Stimulated activated CD8-positive, alpha-beta memory T cell treated with anti-CD3 and anti-CD28 coated beads, Interleukin-12 subunit alpha, Interleukin-12 subunit beta, amount 100 ng/mL, for 1 hour (primary cell): ENCODE data around the gene PLEK2.
"Not testable (repeated sequence)": the region's sequence is repeated elsewhere in the genome, so short reads cannot be mapped to it uniquely, and the experiment has no call there.

Experiments used
- DNase-seq: peaks from one replicate; pipeline ENCODE4 v3.0.0-alpha.2; 2020; ENCODE audit warnings: low read depth

The PLEK2 gene

DNA sequence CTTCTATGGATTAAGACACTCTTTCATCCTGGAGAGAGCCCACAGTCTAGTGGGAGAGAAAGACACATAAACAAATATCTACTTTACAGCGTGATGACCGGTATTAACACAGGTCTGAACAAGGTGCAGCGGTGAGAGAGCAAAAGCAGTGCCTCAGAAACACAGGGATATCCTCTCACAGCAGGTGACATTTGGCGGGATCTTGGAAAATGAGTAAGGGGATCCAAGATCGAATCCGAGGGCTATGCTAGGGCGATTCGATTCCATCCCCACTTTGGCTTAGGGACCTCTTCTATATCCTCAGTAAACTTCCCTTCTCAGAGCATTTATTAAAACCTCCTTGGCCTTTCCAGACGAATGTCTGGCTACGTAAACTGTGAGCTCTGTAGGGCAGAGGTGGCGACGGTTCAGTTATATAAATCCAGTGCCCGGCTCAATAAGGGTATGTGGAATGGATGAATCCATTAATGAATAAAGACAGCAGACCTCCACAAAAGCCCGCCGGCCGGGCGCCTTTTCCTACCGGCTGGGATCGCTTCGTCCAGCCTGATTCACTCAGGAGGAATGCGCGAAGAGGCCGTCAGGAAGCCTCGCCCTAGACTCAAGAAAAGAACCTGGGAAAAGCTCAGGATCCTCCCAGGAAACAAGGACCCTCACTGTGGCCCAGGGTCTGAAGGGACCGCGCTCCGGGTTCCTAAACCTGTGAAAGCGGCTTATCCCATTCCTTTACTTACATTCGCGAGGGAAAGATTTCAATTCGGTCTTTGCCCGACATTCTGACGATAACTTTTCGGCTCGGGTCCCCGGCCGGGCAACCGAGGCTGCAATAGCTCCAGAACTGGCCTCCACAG is 52.8 kb downstream of the PLEK2 start:
- no peak for DNase-seq

DNA sequence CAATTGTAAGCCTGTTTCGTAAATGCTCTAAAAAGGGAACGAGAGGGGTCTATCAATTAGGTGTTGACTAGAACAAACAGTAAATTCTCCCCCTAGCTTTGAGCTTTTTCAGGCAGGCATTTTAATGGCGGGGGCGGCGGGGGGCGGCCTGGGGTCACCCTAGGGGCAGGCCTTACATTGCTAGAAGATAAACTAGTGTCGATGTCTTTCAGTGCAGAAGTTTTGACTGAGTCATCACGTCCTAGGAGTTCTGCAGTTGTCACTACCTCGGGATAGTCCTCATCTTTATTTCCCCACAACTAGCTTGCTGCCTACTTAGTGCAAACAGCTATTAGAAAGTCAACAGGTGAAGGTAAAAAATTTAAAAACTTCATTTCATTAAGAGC is 54.0 kb downstream of the PLEK2 start:
- no peak for DNase-seq

DNA sequence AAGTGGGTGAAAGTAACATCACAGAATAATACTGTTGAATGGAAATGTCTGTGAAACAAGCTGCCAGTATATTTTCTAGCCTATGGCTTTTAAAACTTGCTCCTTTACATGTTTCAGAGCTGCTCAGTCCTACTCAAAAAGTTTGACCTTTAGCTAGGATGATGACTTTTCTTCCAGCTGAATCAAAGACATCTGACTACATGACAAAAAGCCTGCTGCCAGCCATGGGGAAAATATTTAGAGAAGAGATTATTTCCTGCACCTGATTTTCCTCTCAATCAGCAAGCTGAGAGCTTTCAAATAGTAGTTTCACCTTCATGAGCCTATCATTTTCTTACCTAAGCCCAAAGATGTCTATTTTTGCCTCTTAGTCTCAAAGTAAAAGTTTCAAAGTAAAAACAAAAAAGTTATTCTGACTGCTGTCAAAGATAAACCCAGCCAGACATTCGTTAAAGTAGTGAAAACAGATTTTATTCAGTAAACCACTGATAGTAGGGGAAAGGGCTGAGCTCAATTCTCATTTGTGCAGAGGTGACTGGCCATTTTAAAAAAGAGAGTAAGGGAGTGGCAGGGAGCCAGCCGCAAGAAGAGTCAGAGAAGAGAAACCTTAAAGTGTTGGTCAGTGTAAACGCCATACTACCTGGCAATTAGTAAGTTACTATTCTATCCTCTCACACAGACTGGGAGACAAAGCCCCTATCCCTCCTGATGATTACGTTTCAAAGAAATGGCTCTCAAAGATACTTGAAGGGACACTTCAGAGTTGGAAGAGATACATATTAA is 54.6 kb downstream of the PLEK2 start:
- no peak for DNase-seq

DNA sequence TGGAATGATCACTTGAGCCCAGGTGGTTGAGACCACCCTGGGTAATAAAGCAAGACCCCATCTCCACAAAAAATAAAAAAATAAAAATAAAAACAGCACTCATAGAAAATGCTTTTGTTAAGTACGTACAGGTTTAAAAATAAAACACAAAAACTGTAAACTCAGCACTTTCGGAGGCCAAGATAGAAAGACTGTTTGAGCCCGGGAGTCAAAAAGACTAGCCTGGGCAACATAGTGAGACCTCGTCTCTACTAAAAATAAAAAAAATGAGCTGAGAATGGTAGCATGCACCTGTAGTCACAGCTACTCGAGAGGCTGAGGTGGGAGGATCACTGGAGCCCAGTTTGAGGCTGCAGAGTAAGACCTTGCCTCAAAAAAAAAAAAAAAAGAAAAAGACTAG is 59.9 kb downstream of the PLEK2 start:
- no peak for DNase-seq

DNA sequence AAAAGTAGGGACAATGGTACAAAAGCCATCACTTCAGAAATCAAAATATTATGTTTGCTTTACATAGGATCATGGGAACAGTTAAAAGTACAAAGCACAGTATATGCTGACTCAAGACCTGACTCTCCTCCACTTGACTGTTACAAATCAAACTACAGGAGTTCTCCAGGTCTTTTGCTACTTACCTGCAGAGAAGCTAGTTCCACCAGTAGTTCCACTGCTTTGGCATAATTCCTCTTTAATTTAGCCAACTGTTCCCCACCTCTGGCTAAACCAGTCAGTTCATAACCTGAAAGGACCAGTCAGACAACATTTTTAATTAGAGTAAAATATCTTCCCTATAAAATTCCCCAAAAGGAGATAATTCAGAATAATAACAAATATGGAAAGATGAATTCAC is 66.4 kb downstream of the PLEK2 start:
- no peak for DNase-seq

DNA sequence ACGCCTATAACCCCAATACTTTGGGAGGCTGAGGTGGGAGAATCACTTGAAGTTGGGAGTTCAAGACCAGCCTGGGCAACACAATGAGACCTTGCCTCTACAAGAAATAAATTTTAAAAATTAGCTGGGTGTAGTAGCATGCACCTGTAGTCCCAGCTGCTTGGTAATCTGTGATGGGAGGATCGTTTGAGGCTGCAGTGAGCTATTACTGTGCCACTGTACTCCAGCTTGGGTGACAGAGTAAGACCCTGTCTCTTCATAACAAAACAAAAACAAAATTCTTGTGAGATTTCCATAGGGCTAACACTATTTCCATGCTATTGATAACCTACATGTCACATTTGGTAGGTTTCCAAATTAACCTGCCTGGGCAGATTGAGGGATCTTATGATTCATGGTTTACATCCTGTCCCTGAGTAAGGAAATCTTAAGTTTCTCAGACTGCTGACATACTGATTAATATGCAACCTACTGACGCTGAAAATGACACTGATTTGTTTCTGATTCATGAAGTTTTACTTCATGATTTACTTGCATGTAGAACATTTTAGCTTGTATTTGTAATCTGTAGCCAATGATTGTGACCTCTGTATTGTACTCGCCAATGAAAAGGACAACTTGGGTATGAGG is 68.2 kb downstream of the PLEK2 start:
- DNase-seq, result no peak

DNA sequence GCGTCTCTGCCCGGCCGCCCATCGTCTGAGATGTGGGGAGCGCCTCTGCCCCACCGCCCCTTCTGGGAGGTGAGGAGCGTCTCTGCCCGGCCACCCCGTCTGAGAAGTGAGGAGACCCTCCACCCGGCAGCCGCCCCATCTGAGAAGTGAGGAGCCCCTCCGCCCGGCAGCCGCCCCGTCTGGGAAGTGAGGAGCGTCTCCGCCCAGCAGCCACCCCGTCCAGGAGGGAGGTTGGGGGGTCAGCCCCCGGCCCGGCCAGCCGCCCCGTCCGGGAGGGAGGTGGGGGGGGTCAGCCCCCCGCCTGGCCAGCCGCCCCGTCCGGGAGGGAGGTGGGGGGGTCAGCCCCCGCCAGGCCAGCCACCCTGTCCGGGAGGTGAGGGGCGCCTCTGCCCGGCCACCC is 70.7 kb downstream of the PLEK2 start:
- not testable (repeated sequence) for DNase-seq
